ENCODE measurements around the gene FMR1NB. TPM values are rescaled to one million over a fixed set of nuclear protein-coding genes. Genes with fewer than 3 reads are reported as not detected.

FMR1NB gene
- total and polyA plus RNA-seq, 2 of the 8 experiments (the other 6 are each of a cell fraction or from before 2014, with no cell fraction given), result not detected

DNA sequence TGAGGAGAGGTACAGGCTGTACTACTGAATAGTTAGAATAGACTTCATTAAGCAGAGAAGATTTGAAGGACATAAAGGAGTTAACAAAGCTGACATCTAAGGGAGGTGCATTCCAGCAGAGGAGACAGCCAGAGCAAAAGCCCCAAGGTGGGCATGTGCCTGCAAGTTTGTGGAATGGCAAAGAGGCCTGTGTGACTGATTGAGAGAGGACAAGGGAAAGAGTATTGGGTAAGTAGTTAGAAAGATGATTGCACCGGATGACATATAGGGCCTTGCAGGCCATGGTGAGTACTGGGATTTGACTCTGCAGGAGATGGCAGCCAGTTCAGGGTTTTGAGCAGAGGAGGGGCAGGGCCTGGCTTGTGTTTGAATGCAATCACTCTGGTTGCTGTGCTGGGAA lies 55.9 kb downstream of the FMR1NB start (continued):
- TF ChIP-seq, protein P1, sequence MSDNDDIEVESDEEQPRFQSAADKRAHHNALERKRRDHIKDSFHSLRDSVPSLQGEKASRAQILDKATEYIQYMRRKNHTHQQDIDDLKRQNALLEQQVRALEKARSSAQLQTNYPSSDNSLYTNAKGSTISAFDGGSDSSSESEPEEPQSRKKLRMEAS (IDR thresholded peaks at IDR 0.05), result no peak
- TF ChIP-seq, protein P2, sequence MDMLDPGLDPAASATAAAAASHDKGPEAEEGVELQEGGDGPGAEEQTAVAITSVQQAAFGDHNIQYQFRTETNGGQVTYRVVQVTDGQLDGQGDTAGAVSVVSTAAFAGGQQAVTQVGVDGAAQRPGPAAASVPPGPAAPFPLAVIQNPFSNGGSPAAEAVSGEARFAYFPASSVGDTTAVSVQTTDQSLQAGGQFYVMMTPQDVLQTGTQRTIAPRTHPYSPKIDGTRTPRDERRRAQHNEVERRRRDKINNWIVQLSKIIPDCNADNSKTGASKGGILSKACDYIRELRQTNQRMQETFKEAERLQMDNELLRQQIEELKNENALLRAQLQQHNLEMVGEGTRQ (IDR thresholded peaks at IDR 0.05; ENCODE audit: low read length), result no peak
- TF ChIP-seq KDM5A (IDR thresholded peaks at IDR 0.05; ENCODE audit: low read length), result no peak
